Esophagus squamous epithelium (tissue), 5 donors: ENCODE measurements around the gene PRKRIP1. TPM values are rescaled to one million over a fixed set of nuclear protein-coding genes. Genes with fewer than 3 reads are reported as not detected.

Experiments used
- DNase-seq: peaks from one replicate; lab custom pipeline; 2025; lab: John Stamatoyannopoulos, UW
- H3K27ac ChIP-seq, 4 donors: fragments of 200-600 bp; sonication (generic); one replicate each; pipeline ENCODE4 v1.5.1; 2016 to 2019; ENCODE audit warnings: mild to moderate bottlenecking in 1 of 4
- H3K27me3 ChIP-seq, 4 donors: fragments of 200-600 bp; sonication (generic); 1 replicate in 3 of 4; 2 replicates in 1 of 4; pipeline versions ENCODE4 v1.5.1 to v1.6.0; 2017 to 2021; ENCODE audit warnings: antibody characterized with exemption in 1 of 4
- H3K36me3 ChIP-seq, 3 donors: fragments of 200-600 bp; sonication (generic); one replicate each; pipeline ENCODE4 v1.5.1; 2016 to 2019
- H3K4me1 ChIP-seq, 3 donors: fragments of 200-600 bp; sonication (generic); one replicate each; pipeline ENCODE4 v1.5.1; 2017 to 2019
- H3K4me3 ChIP-seq, 4 donors: fragments of 200-600 bp; sonication (generic); 1 replicate in 3 of 4; 2 replicates in 1 of 4; pipeline ENCODE4 v1.5.1; 2016 to 2019; ENCODE audit warnings: mild to moderate bottlenecking in 2 of 4, moderate library complexity in 1 of 4
- H3K9me3 ChIP-seq, 3 donors: fragments of 200-600 bp; sonication (generic); one replicate each; pipeline ENCODE4 v1.5.1; 2016 to 2019
- CTCF ChIP-seq, 6 experiments: fragments of 450-650 bp in 4 of 6; fragments of 200-600 bp in 2 of 6; sonication (generic) in 2 of 6; IDR thresholded peaks; one replicate each; pipeline ENCODE4 v1.5.1; 2016 to 2019; ENCODE audit warnings: antibody characterized with exemption in 6 of 6, mild to moderate bottlenecking in 4 of 6, moderate library complexity in 4 of 6
- POLR2A ChIP-seq, 4 donors: fragments of 450-650 bp; IDR thresholded peaks; one replicate each; pipeline ENCODE4 v1.6.1; 2017; ENCODE audit warnings: antibody characterized with exemption in 4 of 4, mild to moderate bottlenecking in 4 of 4, moderate library complexity in 3 of 4
- WGBS, 2 donors: methylation state at CpG; one replicate each; pipeline ENCODE4 v1.1.5; 2018; 5-methylcytosine and 5-hydroxymethylcytosine counted together
- intact Hi-C: fragments of 100-400 bp; cut with DNase I; formaldehyde crosslinking; loops from one replicate; pipeline ENCODE4 v1.15.0; 2022
- total RNA-seq, 4 donors: library from RNA; depleted of rRNA; stranded (reverse); fragments of >200 nt; gene quantifications; one replicate each; pipeline ENCODE4 v1.1.0, GENCODE V29; 2016
- donor health status: DM: yes; HTN: yes; CAD: no.

PRKRIP1 gene
- total RNA-seq, 4 donors from 2014 or later: 12.5 to 24.6 (median 16.5) TPM

GRCh38 chr7:102436118-102436517 is 40.0 kb downstream of the PRKRIP1 start:
- TF ChIP-seq POLR2A (IDR thresholded peaks at IDR 0.05): no peak
- TF ChIP-seq CTCF (IDR thresholded peaks at IDR 0.05): no peak
- 86 to 95% methylated on average over 9 to 10 of the region's 10 CpGs for WGBS, 2 donors
- Histone ChIP-seq H3K9me3 (no peaks in the 10 kb centered on the region), H3K4me3 (no peak overlapping the region), H3K27me3 (no peaks in the 10 kb centered on the region), H3K4me1 (peaks cover 0 to 48% (median 18%) of the 10 kb centered on the region in 3 donors), H3K27ac (no peak overlapping the region), H3K36me3 (peaks cover 0 to 6% (median 0%) of the 10 kb centered on the region in 3 donors)
- no peak for DNase-seq
- intact Hi-C loops: no loop called here

- peak overlapping the region in 1 of 4 donors; percentile 13 for H3K27ac ChIP-seq
- no peaks in the 10 kb centered on the region for H3K27me3 ChIP-seq
- no peak for DNase-seq
- H3K4me1 ChIP-seq: peaks cover 0 to 14% (median 0%) of the 10 kb centered on the region in 3 donors
- no peaks in the 10 kb centered on the region for H3K9me3 ChIP-seq
- TF ChIP-seq CTCF (IDR thresholded peaks at IDR 0.05) (no peak), POLR2A (IDR thresholded peaks at IDR 0.05) (no peak)
- H3K36me3 ChIP-seq: peaks cover 0 to 20% (median 0%) of the 10 kb centered on the region in 3 donors
- intact Hi-C loops: no loop called here
- 53 to 77% methylated on average over 12 to 16 of the region's 17 CpGs for WGBS, 2 donors
- H3K4me3 ChIP-seq: no peak overlapping the region
Measured at GRCh38 chr7:102439963-102440795, 44.0 kb downstream of the PRKRIP1 start.

GRCh38 chr7:102444961-102445673 is 49.0 kb downstream of the PRKRIP1 start:
- DNase-seq: no peak
- Histone ChIP-seq H3K36me3 (peaks cover 0 to 37% (median 0%) of the 10 kb centered on the region in 3 donors), H3K27ac (no peak overlapping the region), H3K27me3 (no peaks in the 10 kb centered on the region), H3K4me3 (no peak overlapping the region), H3K9me3 (no peaks in the 10 kb centered on the region), H3K4me1 (peaks cover 0 to 8% (median 0%) of the 10 kb centered on the region in 3 donors)
- WGBS, 2 donors: 83 to 85% methylated on average over 17 of the region's 17 CpGs
- intact Hi-C loops: no loop called here
- no peak for TF ChIP-seq CTCF (IDR thresholded peaks at IDR 0.05)
- TF ChIP-seq POLR2A (IDR thresholded peaks at IDR 0.05): no peak

- 94 to 100% methylated on average over 2 of the region's 2 CpGs for WGBS, 2 donors
- intact Hi-C loops: no loop called here
Measured at GRCh38 chr7:102445674-102446071, 49.5 kb downstream of the PRKRIP1 start.

More at GRCh38 chr7:102445674-102446071, 49.5 kb downstream of the PRKRIP1 start:
- no peak overlapping the region for H3K27ac ChIP-seq
- peaks cover 0 to 37% (median 0%) of the 10 kb centered on the region in 3 donors for H3K36me3 ChIP-seq
- no peaks in the 10 kb centered on the region for H3K9me3 ChIP-seq
- H3K4me1 ChIP-seq: peaks cover 0 to 2% (median 0%) of the 10 kb centered on the region in 3 donors
- H3K27me3 ChIP-seq: no peaks in the 10 kb centered on the region
- TF ChIP-seq CTCF (IDR thresholded peaks at IDR 0.05) (no peak), POLR2A (IDR thresholded peaks at IDR 0.05) (no peak)
- no peak overlapping the region for H3K4me3 ChIP-seq
- DNase-seq: no peak
